K562 (cell line): Measurements from ENCODE around the gene CBLC. TPM values are rescaled to one million over a fixed set of nuclear protein-coding genes. Genes with fewer than 3 reads are reported as not detected.

Experiments
- BRD9 ChIP-seq: fragments of 450-650 bp; IDR thresholded peaks from 2 replicates; pipeline ENCODE4 v1.6.1; 2018; ENCODE audit warnings: low read depth; ENCODE audit not compliant: partially characterized antibody
- ELF4 ChIP-seq: fragments of 450-650 bp; formaldehyde crosslinking; IDR thresholded peaks from 2 replicates; pipeline ENCODE4 v1.4.0; 2022; ENCODE audit warnings: missing genetic modification characterization
- KLF16 ChIP-seq: IDR thresholded peaks from 2 replicates; pipeline ENCODE4 v1.6.1; 2016; ENCODE audit warnings: antibody characterized with exemption
- MBD1 ChIP-seq: fragments of 250-450 bp; sonication (Bioruptor Pico); IDR thresholded peaks from 2 replicates; pipeline ENCODE4 v1.8.0; 2022; ENCODE audit warnings: inconsistent platforms
- MXI1 ChIP-seq: IDR thresholded peaks from 2 replicates; pipeline ENCODE4 v1.6.1; 2011; ENCODE audit warnings: low read depth, mild to moderate bottlenecking, improper control_type of control experiment, low read length
- NELFE ChIP-seq: IDR thresholded peaks from 2 replicates; pipeline ENCODE4 v1.6.1; 2011; ENCODE audit warnings: mild to moderate bottlenecking; ENCODE audit not compliant: insufficient read depth, insufficient read length
- POLR2AphosphoS2 ChIP-seq: IDR thresholded peaks from 2 replicates; pipeline ENCODE4 v1.6.1; 2012; ENCODE audit warnings: low read length, improper control_type of control experiment
- PURB ChIP-seq: sonication (generic); formaldehyde crosslinking; IDR thresholded peaks from 2 replicates; pipeline ENCODE4 v1.9.0; 2021; ENCODE audit warnings: low read depth, mild to moderate bottlenecking, missing genetic modification reagents
- ZNF3 ChIP-seq: fragments of 250-450 bp; sonication (Bioruptor Pico); IDR thresholded peaks from 2 replicates; pipeline ENCODE4 v1.5.0; 2021; ENCODE audit warnings: mild to moderate bottlenecking, moderate library complexity
- polyA plus RNA-seq, 8 experiments: library from polyadenylated mRNA; depleted of rRNA in 4 of 8; stranded (reverse) in 5 of 8; unstranded in 3 of 8; fragments of >200 nt; fragmentation: Nextera tagmentation in 2 of 8; fragmentation: Illumina TruSeq in 1 of 8; extraction: Ambion mirVana in 2 of 8; extraction: Trizol in 1 of 8; gene quantifications; 2 replicates each; pipeline versions ENCODE4 v1.2.1 to v1.2.3, GENCODE V29; 2011 to 2014; ENCODE audit warnings: inconsistent platforms in 1 of 8, missing spikeins in 1 of 8
- total RNA-seq, 7 experiments: library from RNA; depleted of rRNA in 6 of 7; stranded (reverse); fragments of >200 nt in 6 of 7; fragmentation: Illumina TruSeq in 2 of 7; extraction: Trizol in 2 of 7; gene quantifications; 2 replicates each; pipeline versions ENCODE4 v1.2.1 to v1.2.3, GENCODE V29; 2011 to 2021; ENCODE audit warnings: low replicate concordance in 1 of 7
- TF ChIP-seq, protein P1 (sequence below): sonication (generic); formaldehyde crosslinking; IDR thresholded peaks from 2 replicates; pipeline ENCODE4 v1.8.1; 2022; ENCODE audit warnings: missing genetic modification reagents
- TF ChIP-seq, protein P2 (sequence below): fragments of 250-450 bp; sonication (Bioruptor Pico); IDR thresholded peaks from 2 replicates; pipeline ENCODE4 v1.8.0; 2021; ENCODE audit warnings: moderate library complexity, mild to moderate bottlenecking, inconsistent platforms
- TF ChIP-seq, protein P3 (sequence below), 2 experiments: fragments of 450-650 bp; conservative IDR thresholded peaks; 2 replicates each; pipeline ENCODE4 v1.6.1; 2017; ENCODE audit warnings: mild to moderate bottlenecking in 2 of 2, moderate library complexity in 2 of 2

The CBLC gene
- total and polyA plus RNA-seq, 9 of the 15 experiments (the other 6 are each of a cell fraction or from before 2014, with no cell fraction given), result 0.09 TPM; not detected in 8

GRCh38 chr19:44747739-44748425 lies 29.8 kb upstream of the CBLC start (continued):
- TF ChIP-seq NELFE (no peak), POLR2AphosphoS2 (no peak), BRD9 (peak; percentile 87), ZNF3 (CRISPR knock-in tag) (no peak), MXI1 (no peak), KLF16 (no peak), PURB (no peak), ELF4 (CRISPR knock-in tag) (peak; percentile 74; the same call in 1 of the 2 replicates), MBD1 (CRISPR knock-in tag) (no peak)
- TF ChIP-seq, protein P1, sequence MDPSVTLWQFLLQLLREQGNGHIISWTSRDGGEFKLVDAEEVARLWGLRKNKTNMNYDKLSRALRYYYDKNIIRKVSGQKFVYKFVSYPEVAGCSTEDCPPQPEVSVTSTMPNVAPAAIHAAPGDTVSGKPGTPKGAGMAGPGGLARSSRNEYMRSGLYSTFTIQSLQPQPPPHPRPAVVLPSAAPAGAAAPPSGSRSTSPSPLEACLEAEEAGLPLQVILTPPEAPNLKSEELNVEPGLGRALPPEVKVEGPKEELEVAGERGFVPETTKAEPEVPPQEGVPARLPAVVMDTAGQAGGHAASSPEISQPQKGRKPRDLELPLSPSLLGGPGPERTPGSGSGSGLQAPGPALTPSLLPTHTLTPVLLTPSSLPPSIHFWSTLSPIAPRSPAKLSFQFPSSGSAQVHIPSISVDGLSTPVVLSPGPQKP (CRISPR knock-in tag), result no peak
- TF ChIP-seq, protein P2, sequence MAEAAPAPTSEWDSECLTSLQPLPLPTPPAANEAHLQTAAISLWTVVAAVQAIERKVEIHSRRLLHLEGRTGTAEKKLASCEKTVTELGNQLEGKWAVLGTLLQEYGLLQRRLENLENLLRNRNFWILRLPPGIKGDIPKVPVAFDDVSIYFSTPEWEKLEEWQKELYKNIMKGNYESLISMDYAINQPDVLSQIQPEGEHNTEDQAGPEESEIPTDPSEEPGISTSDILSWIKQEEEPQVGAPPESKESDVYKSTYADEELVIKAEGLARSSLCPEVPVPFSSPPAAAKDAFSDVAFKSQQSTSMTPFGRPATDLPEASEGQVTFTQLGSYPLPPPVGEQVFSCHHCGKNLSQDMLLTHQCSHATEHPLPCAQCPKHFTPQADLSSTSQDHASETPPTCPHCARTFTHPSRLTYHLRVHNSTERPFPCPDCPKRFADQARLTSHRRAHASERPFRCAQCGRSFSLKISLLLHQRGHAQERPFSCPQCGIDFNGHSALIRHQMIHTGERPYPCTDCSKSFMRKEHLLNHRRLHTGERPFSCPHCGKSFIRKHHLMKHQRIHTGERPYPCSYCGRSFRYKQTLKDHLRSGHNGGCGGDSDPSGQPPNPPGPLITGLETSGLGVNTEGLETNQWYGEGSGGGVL (CRISPR knock-in tag), result no peak
- TF ChIP-seq, protein P3, sequence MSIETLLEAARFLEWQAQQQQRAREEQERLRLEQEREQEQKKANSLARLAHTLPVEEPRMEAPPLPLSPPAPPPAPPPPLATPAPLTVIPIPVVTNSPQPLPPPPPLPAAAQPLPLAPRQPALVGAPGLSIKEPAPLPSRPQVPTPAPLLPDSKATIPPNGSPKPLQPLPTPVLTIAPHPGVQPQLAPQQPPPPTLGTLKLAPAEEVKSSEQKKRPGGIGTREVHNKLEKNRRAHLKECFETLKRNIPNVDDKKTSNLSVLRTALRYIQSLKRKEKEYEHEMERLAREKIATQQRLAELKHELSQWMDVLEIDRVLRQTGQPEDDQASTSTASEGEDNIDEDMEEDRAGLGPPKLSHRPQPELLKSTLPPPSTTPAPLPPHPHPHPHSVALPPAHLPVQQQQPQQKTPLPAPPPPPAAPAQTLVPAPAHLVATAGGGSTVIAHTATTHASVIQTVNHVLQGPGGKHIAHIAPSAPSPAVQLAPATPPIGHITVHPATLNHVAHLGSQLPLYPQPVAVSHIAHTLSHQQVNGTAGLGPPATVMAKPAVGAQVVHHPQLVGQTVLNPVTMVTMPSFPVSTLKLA (conservative IDR thresholded peaks at IDR 0.05), result peak; percentile 70 to 80; a peak in 3 of 4 replicates
